HG03571 (cell line): ENCODE measurements around the gene ACTG1.

Source experiments
- ATAC-seq: cut with Tn5 transposase; IDR thresholded peaks from one replicate; pipeline ENCODE4 v1.9.1; 2021; ENCODE audit not compliant: unreplicated experiment

The ACTG1 gene

DNA sequence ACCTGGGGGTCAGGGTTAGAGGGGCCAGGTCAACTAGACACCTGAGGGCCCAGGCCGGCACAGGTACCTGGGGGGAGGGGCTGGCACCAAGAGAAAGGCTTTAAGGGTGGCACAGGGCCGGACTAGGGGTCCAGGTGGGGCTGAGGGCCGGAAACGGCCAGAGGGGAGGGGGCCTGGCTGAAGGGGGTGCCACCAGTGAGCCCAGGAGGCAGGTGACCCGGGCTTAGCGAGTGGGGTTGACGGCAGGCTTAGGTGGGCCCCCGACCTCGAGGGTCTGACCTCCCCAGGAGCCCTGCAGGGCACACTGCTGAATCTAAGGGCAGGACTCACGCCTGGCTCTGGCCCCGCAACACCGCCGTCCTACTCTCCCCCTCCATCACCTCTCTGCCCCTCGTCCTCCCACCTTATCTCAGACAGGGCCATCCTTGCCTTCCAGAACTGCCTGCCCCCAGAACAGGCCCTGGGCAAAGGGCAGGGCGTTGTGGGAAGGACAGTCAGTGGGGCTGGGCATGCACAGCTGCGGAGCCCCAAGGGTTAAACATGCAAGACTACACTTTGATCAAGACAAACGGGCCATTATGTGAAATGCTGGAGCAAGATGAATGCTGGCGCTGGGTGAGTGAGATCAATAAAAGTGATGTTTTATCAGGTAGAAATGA is 44.4 kb downstream of the ACTG1 start:
- no peak for ATAC-seq

- no peak for ATAC-seq
These were observed 45.8 kb downstream of the ACTG1 start for GRCh38 chr17:81466564-81467472.

DNA sequence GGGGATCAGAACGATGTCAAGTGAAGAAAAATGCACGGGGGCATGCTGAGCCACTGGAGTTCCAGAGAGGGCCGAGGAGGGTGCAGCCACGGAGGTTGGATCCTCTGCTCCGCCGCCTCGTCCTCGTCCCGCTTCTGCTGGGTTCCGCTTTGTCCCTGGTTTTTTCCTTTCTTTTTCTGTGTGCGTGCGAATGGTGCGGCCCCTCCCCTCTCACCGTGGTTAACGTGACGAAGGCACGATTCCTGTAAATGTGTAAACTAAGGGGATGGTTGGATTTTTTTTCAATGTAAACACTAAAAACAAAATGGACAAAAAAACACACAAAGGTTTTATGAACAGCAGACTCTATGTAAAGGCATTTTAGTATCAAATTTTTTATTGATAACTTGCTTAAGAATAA is 46.7 kb downstream of the ACTG1 start:
- ATAC-seq: no peak

- no peak for ATAC-seq
These were observed 48.0 kb downstream of the ACTG1 start for GRCh38 chr17:81464586-81464985.

DNA sequence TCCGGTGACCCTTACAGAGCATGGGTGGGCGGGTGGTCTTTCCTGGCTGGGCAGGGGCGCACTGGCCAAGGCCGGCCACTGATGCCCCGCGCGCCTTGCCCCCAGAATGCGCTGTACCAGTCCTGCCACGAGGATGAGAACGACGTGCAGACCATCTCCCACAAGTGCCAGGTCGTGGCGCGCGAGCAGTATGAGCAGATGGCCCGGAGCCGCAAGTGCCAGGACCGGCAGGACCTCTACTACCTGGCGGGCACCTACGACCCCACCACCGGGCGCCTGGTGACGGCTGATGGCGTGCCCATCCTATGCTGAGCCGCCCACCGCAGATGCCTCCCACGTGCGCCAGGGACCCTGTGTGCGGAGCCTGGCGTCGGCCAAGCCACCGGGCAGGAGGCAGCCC is 49.1 kb downstream of the ACTG1 start:
- no peak for ATAC-seq

DNA sequence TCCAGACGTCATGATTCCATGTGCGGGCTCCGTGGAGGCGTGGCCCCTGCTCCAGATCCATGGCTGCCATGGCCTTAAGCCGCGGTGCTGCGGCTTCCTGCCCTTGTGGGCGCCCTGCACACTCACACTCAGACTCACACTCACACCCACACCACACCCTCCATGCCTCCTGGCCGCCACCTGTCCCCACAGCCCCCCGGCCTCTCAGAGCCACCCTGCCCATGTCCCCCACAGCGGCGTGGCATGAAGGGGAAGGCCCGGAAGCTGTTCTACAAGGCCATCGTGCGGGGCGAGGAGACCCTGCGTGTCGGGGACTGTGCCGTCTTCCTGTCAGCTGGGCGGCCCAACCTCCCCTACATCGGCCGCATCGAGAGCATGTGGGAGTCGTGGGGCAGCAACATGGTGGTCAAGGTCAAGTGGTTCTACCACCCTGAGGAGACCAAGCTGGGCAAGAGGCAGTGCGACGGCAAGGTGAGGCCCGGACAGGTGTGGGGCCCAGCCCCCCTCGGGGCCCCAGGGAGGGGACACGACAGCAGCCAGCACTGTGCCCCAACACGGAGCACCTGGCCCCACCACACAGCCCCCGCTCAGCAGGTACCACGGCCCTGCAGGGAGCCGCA is 50.0 kb downstream of the ACTG1 start:
- ATAC-seq: no peak

DNA sequence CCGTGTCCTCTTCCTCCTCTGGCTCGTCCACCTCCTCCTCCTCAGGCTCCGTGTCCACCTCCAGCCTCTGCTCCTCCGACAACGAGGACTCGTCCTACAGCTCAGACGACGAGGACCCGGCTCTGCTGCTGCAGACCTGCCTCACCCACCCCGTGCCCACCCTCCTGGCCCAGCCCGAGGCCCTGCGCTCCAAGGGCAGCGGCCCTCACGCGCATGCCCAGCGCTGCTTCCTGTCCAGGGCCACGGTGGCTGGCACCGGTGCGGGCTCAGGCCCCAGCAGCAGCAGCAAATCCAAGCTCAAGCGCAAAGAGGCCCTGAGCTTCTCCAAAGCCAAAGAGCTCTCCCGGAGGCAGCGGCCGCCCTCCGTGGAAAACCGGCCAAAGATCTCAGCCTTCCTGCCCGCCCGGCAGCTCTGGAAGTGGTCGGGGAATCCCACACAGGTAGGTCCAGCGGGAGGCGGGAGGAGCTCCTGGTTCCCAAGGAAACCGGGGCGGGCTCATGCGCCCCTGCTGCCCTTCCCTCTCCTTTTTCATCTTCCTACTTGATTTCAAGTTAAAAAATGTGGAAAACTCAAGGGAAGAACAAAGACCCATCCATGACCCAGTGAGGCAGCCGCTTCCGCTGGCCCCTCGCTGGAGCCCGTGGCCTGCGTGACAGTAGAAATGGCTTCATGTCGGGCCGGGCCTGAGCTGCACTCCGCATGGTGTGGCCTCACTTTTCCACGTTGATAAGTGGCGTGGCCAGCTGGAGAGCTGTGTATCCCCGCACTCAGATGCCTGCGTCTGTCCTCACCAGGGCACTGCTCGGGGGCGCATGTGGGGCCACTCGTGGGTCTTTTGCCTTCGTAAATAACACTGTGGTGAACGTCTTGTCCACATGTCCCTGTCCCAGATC is 50.7 kb downstream of the ACTG1 start:
- no peak for ATAC-seq

- ATAC-seq: no peak
These were observed 51.6 kb downstream of the ACTG1 start for GRCh38 chr17:81460856-81461460.
